OCI-LY7 (cell line): ENCODE results near the gene GBP3. TPM values are rescaled to one million over a fixed set of nuclear protein-coding genes. Genes with fewer than 3 reads are reported as not detected.

Experiments
- BruUV-seq: library from RNA; stranded (reverse); fragments of 400-500 nt; replicated peaks from 2 replicates; lab custom pipeline; 2021; lab: Mats Ljungman, UMichigan
- CTCF ChIA-PET: fragments of 300-600 bp; sonication (Branson Sonifier 250); formaldehyde crosslinking; loops from one replicate; lab custom pipeline; 2022; ENCODE audit warnings: antibody characterized with exemption; ENCODE audit not compliant: unreplicated experiment; lab: Charles Lee
- POLR2A ChIA-PET: fragments of 300-600 bp; sonication (Branson Sonifier 250); formaldehyde crosslinking; loops from one replicate; lab custom pipeline; 2022; ENCODE audit warnings: antibody characterized with exemption; lab: Charles Lee
- DNase-seq: peaks from one replicate; pipeline ENCODE4 v3.0.0-alpha.2; 2015; ENCODE audit warnings: low spot score
- H2AFZ ChIP-seq: fragments of 200-600 bp; sonication (generic), shearing (Covaris generic); 2 replicates; pipeline ENCODE4 v1.6.1; 2014; ENCODE audit warnings: mild to moderate bottlenecking, antibody characterized with exemption, low read length, moderate library complexity
- H3K27ac ChIP-seq: fragments of 200-600 bp; sonication (generic); 2 replicates; pipeline ENCODE4 v1.5.1; 2014; ENCODE audit warnings: mixed run types, low read depth, mild to moderate bottlenecking, moderate library complexity, low read length, inconsistent platforms; ENCODE audit not compliant: poor library complexity, severe bottlenecking
- H3K36me3 ChIP-seq: fragments of 200-600 bp; sonication (generic); 2 replicates; pipeline ENCODE4 v1.6.1; 2014; ENCODE audit warnings: mild to moderate bottlenecking, antibody characterized with exemption, low read length, moderate library complexity, mixed read lengths; ENCODE audit not compliant: insufficient read depth
- H3K4me1 ChIP-seq: fragments of 200-600 bp; sonication (generic); 2 replicates; pipeline ENCODE4 v1.5.1; 2014; ENCODE audit warnings: mild to moderate bottlenecking, low read length; ENCODE audit not compliant: insufficient read depth, poor library complexity, severe bottlenecking
- H3K4me2 ChIP-seq: fragments of 200-600 bp; sonication (generic); 2 replicates; pipeline ENCODE4 v1.6.1; 2014; ENCODE audit warnings: mild to moderate bottlenecking, low read length
- H3K4me3 ChIP-seq: fragments of 200-600 bp; sonication (generic); 2 replicates; pipeline ENCODE4 v1.5.1; 2014; ENCODE audit warnings: mild to moderate bottlenecking, low read depth, low read length; ENCODE audit not compliant: poor library complexity, severe bottlenecking
- H3K79me2 ChIP-seq: fragments of 200-600 bp; sonication (generic); 2 replicates; pipeline ENCODE4 v1.6.1; 2016; ENCODE audit warnings: low read depth, mild to moderate bottlenecking, low read length, moderate library complexity, mixed read lengths; ENCODE audit not compliant: insufficient read depth
- H3K9me2 ChIP-seq: fragments of 200-600 bp; sonication (generic); 2 replicates; pipeline ENCODE4 v1.6.1; 2016; ENCODE audit warnings: mild to moderate bottlenecking, low read length, mixed read lengths; ENCODE audit not compliant: insufficient read depth
- H3K9me3 ChIP-seq: fragments of 200-600 bp; sonication (generic); 2 replicates; pipeline ENCODE4 v1.6.1; 2014; ENCODE audit warnings: mild to moderate bottlenecking, mixed run types, low read length, mixed read lengths
- H4K20me1 ChIP-seq: fragments of 200-600 bp; sonication (generic); 2 replicates; pipeline ENCODE4 v1.6.1; 2014; ENCODE audit warnings: mild to moderate bottlenecking, antibody characterized with exemption, low read length, moderate library complexity, mixed read lengths; ENCODE audit not compliant: insufficient read depth
- EZH2phosphoT487 ChIP-seq: fragments of 200-600 bp; sonication (generic); IDR thresholded peaks from 2 replicates; pipeline ENCODE4 v1.6.1; 2018; ENCODE audit warnings: low read depth, borderline replicate concordance, mild to moderate bottlenecking, mixed run types, antibody characterized with exemption, low read length, moderate library complexity, mixed read lengths
- intact Hi-C: fragments of 100-400 bp; cut with micrococcal nuclease; formaldehyde crosslinking; loops from one replicate; pipeline ENCODE4 v1.10.0; 2022; ENCODE audit not compliant: unreplicated experiment
- small RNA-seq: library from RNA; depleted of rRNA; stranded (forward); fragments of <200 nt; gene quantifications from one replicate; pipeline ENCODE3, GENCODE V24; 2014
- total RNA-seq, 2 experiments: library from RNA; depleted of rRNA in 1 of 2; stranded (reverse); fragments of >200 nt in 1 of 2; shearing (Covaris generic) in 1 of 2; gene quantifications; 2 replicates each; pipeline ENCODE4 v1.2.3, GENCODE V29; 2014 to 2022
- TF ChIP-seq, protein P1 (sequence below): fragments of 200-600 bp; sonication (generic); conservative IDR thresholded peaks from 2 replicates; pipeline ENCODE4 v1.5.1; 2014; ENCODE audit warnings: mild to moderate bottlenecking, antibody characterized with exemption, low read length, moderate library complexity, mixed read lengths

The GBP3 gene
- total RNA-seq, 2 experiments from 2014 or later, result 0.25 to 0.49 TPM

DNA sequence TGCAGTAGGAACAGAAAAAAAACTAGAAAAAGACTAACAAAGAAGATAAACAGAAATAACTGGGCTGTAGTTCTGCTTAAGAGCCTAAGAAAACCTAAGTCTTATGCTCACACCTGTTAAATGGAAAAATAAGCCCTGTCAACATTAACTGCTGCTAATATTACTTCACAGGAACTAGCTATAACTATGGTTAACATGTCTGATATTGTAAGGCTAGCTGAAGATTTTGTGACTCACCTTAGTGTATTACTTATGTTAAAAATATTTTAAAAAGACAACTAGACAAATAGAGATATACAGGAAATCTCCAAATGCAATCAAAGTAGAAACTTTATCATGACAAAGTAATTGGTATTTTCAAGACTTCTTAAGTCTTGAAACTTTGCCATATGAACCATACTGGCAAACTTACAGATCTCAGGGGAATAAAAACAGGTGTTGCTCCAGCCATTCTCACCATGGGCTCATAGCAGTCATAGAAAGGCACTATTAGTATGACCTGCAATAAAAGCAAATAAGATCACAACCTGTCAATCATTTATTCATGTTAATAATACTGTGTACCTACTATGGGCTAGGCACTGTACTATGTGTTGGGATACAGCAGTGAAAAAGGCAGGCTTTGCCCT, 60.9 kb downstream of the GBP3 start:
- TF ChIP-seq, protein P1, sequence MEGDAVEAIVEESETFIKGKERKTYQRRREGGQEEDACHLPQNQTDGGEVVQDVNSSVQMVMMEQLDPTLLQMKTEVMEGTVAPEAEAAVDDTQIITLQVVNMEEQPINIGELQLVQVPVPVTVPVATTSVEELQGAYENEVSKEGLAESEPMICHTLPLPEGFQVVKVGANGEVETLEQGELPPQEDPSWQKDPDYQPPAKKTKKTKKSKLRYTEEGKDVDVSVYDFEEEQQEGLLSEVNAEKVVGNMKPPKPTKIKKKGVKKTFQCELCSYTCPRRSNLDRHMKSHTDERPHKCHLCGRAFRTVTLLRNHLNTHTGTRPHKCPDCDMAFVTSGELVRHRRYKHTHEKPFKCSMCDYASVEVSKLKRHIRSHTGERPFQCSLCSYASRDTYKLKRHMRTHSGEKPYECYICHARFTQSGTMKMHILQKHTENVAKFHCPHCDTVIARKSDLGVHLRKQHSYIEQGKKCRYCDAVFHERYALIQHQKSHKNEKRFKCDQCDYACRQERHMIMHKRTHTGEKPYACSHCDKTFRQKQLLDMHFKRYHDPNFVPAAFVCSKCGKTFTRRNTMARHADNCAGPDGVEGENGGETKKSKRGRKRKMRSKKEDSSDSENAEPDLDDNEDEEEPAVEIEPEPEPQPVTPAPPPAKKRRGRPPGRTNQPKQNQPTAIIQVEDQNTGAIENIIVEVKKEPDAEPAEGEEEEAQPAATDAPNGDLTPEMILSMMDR, result no peak
- no peak for TF ChIP-seq EZH2phosphoT487
- H3K4me2 ChIP-seq, result no peak overlapping the region
- intact Hi-C loops, result no loop called here
- no peak overlapping the region for H2AFZ ChIP-seq
- ChIA-PET CTCF (no interaction called here), POLR2A (no interaction called here)
- peaks cover 51% of the 10 kb centered on the region for H3K36me3 ChIP-seq
- BruUV-seq, result no TSS peak
- no peaks in the 10 kb centered on the region for H3K9me2 ChIP-seq
- no peak overlapping the region for H3K4me3 ChIP-seq
- H4K20me1 ChIP-seq, result no peaks in the 10 kb centered on the region
- H3K4me1 ChIP-seq, result no peaks in the 10 kb centered on the region
- DNase-seq, result no peak
- no peak overlapping the region for H3K27ac ChIP-seq
- no peaks in the 10 kb centered on the region for H3K9me3 ChIP-seq
- no peaks in the 10 kb centered on the region for H3K79me2 ChIP-seq

DNA sequence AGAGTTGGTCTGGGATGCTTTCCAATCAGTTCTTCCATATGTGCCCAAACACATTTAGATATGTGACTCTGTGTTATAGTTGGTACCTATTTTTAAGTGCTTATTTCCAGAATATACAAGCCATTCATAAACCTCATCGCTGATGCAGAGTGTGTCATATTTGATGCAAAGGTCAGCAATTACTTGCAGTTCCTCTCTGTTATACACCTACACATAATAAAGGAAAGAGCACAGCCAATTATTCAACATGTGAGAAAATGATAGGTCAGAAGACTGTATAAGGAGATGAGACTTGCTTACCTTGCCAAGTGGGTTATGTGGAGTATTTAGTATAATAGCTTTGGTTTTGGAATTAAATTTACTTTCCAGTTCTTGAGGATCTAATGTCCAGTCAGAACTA, 61.6 kb downstream of the GBP3 start:
- POLR2A ChIA-PET, result no interaction called here
- H3K27ac ChIP-seq, result no peak overlapping the region
- intact Hi-C loops, result no loop called here

More for the DNA sequence above, 61.6 kb downstream of the GBP3 start:
- Histone ChIP-seq H3K4me1 (no peaks in the 10 kb centered on the region), H2AFZ (no peak overlapping the region), H3K9me2 (no peaks in the 10 kb centered on the region), H3K4me3 (no peak overlapping the region), H3K36me3 (peaks cover 47% of the 10 kb centered on the region), H3K4me2 (no peak overlapping the region), H3K79me2 (no peaks in the 10 kb centered on the region), H3K9me3 (no peaks in the 10 kb centered on the region), H4K20me1 (no peaks in the 10 kb centered on the region)
- no TSS peak for BruUV-seq
- CTCF ChIA-PET, result no interaction called here
- DNase-seq, result no peak
- TF ChIP-seq EZH2phosphoT487, result no peak
- TF ChIP-seq, protein P1, result no peak

Small RNAs within 50 kb of the gene (small RNA-seq; reads per million reads assigned to genes)
- gene RF00019, result not detected

Other genes starting within 250 kb of the GBP3 start
- 40.3 and 41.1 TPM in 2 replicates for gene GTF2B, start 131.3 kb downstream of the GBP3 start, total RNA-seq (2014; rRNA removed; shearing (Covaris generic))
- 28.9 and 30.8 TPM in 2 replicates for gene GTF2B, start 131.3 kb downstream of the GBP3 start, total RNA-seq (2022)
- 5.9 and 7.5 TPM in 2 replicates for gene KYAT3, start 30.2 kb downstream of the GBP3 start, total RNA-seq (2014; rRNA removed; shearing (Covaris generic))
- 24.1 and 26.3 TPM in 2 replicates for gene KYAT3, start 30.2 kb downstream of the GBP3 start, total RNA-seq (2022)
- gene RBMXL1, start 30.2 kb downstream of the GBP3 start, total RNA-seq (2014; rRNA removed; shearing (Covaris generic)), result 6.7 and 7.0 TPM in 2 replicates
- 13.7 and 15.3 TPM in 2 replicates for gene RBMXL1, start 30.2 kb downstream of the GBP3 start, total RNA-seq (2022)
- gene GBP1, start 42.3 kb upstream of the GBP3 start, total RNA-seq (2014; rRNA removed; shearing (Covaris generic)), result not detected in 2 replicates
- gene GBP1, start 42.3 kb upstream of the GBP3 start, total RNA-seq (2022), result not detected in 2 replicates
- gene GBP2, start 103.2 kb upstream of the GBP3 start, total RNA-seq (2014; rRNA removed; shearing (Covaris generic)), result not detected in 2 replicates
- gene GBP2, start 103.2 kb upstream of the GBP3 start, total RNA-seq (2022), result not detected in 2 replicates
- not detected in 2 replicates for gene GBP7, start 153.1 kb upstream of the GBP3 start, total RNA-seq (2014; rRNA removed; shearing (Covaris generic))
- not detected in 2 replicates for gene GBP7, start 153.1 kb upstream of the GBP3 start, total RNA-seq (2022)
- gene GBP4, start 176.1 kb upstream of the GBP3 start, total RNA-seq (2014; rRNA removed; shearing (Covaris generic)), result not detected in 2 replicates
- gene GBP4, start 176.1 kb upstream of the GBP3 start, total RNA-seq (2022), result not detected in 2 replicates
- gene GBP5, start 250.0 kb upstream of the GBP3 start, total RNA-seq (2014; rRNA removed; shearing (Covaris generic)), result not detected in 2 replicates
- gene GBP5, start 250.0 kb upstream of the GBP3 start, total RNA-seq (2022), result not detected in 2 replicates